ENCODE measurements around the gene NLRP8.
"Not testable (repeated sequence)": the region's sequence is repeated elsewhere in the genome, so short reads cannot be mapped to it uniquely, and the experiment has no call there.

NLRP8 gene
- total RNA-seq, result 0 to 1.7 (median 0) reads per million in 17 experiments

DNA sequence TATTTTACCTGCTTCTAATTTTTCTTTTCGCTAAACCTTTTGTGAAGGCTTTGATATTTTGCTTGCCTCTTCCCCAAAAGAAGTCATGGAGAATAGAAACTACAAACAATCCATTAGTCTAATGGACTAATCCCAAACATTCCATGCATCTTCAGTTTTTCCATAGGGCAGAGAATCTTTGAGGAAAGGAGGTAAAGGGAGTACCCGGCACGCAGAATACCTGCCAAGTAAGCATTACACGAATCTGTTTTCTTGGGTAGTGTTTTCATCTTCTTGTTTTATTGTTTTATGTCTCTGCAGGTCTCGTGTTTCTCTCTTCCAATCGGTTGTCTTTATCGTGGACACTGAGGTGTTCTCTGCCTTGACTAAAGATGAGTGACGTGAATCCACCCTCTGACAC lies at the start of gene NLRP8:
Gene NLRP8 (plus strand): TSS at position 301 of the 400 bp plus-strand sequence.
- DNase-seq, result no peak

DNA sequence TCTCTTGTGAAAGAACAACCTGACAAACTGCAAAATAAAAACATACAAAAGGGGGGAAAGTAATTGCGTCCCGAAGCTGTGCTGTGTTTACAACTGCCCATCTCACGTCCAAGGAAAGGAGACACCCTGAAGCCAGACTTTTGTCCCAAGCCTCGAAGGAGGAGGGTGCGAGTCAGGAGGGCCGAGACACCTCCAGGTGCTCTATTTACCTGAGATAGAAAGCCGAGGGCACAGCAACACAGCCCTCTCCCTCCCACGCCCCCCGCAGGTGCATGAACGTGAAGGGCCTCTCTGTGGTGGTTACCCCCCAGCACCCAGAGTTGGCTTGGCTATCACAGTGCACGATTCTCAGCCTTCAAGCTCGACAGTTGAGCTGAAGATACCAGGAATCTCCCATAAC lies 48.7 kb upstream of the NLRP8 start:
- no peak for DNase-seq

DNA sequence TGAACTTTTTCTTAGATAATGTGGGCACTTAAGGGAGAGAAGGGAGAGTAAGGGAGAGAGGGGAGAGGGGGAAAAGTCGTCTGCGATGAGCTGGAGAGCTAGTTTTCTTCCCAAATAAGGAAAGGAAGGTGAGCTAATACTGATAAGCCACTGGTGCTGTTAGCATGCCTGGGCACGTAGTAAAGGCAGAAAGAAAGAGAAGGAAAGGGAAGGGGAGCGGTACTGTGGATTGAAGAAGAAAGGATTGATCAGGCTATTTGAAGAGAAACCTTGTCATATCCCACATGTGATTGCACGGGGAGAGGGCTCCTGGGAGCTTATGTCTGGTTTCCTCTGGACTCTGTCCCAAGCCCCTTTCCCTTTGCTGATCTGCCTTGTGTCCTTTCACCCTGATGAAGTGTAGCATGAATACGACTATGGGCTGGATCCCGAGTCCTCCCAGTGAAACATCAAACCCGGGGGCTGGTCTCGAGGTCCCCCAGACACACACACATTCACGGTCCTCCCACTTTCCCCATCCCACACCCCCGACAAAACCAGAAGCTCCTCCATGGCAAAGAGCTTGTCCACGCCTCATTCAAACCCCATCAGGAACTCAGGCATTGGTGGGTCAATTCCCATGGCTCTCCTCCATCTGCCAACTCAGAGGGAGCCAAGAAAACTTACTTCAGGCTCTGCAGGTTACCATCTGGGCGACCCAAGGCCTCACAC lies 46.1 kb upstream of the NLRP8 start:
- DNase-seq, result no peak

DNA sequence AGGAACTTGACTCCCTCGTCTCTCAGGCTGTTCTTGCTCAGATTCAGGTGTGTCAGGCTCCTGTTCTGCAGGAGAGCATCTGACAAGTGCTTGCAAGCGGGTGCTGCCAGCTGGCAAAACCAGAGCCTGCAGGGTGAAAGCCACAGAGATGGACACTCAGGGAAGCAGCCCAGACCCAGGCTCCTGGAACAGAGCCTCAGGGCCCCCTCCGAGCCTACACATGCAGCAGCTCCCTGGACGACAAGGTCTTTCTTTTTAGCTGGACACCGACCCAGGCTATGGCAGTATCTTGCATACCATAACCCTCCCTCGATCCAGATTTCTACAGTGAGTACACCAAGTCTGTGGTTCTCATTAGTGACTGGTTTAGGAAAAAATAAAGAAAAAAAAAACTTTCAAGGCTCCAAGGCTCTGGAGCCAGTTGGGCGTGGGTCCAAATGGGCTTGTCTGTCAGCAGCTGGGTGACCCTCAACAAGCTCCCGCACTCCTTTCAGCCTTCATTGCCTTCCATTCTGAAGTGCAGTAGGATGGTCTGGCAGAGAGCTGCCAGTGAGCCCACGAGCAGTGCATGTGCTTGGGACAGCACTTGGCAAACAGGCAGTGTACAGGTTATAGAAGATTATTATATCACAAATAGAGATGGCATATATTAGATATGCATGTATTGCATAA lies 45.4 kb upstream of the NLRP8 start:
- DNase-seq, result no peak

DNA sequence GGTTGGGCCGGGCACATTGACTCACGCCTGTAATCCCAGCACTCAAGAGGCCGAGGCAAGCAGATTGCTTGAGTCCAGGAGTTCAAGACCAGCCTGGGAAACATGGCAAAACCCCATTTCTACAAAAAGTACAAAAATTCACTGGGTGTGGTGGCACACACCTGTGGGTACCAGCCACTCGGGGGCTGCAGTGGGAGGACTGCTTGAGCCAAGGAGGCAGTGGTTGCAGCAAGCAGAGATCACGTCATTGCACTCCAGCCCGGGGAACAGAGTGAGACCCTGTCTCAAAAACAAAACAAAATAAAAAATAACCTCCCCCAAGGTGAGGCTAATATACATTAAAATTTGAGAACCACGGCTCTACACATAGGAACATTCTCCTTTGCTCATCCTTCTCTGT lies 40.3 kb upstream of the NLRP8 start:
- no peak for DNase-seq

DNA sequence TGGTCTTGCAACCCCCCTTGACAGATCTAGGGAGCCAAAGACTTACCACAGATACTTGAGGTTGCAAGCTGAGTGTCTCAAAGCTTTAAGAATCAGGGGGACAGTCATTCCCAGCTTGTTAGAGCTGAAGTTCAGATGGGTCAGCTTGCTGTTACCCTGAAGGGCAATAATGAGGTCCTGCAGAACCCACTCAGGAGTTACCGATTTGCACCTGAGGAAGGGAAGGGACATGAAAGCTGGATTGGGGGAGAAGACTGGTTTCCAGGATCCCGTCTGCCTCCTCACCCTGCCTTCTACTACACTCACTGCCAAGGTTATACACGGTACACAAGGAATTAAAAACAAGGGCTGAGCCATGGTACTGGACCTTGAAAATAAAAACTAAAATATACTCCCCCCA lies 39.9 kb upstream of the NLRP8 start:
- DNase-seq, result no peak

DNA sequence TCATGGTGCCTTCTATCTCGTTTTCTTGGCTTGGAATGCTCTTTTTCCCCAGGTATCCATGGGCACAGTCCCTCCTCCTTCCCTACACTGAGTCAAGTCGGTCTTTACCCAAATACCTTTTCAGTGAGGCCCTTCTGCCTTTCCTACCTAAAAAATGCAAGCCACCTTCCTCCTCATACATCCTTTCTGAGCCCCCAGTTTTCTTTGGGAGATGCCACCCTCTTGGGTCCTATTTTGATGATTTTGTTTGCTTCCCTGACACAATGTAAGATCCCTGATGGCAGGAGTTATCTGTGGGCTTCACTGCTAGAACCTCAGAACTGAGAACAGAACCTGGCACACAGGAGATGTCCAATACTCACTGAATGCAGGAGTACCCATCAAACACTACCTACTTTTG lies 37.8 kb upstream of the NLRP8 start:
- no peak for DNase-seq

DNA sequence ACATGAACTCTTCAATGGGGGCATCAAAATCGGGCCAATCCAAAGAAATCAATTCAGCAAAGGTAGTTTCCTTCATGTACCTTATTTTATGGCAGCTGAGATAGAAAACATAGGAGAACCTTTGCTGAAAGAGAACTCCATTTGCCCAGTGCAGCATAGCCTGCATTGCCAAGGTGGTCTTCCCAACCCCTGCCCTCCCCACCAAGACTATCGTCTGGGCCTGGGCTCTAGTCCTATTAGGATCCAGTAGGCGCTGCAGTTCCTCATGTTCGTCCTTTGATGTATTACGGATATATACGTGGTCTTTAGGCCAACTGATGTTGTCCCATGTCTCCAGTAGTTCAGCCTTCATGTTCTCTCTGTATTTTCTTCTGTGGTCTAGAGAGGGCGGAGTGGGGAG lies 34.7 kb upstream of the NLRP8 start:
- no peak for DNase-seq

DNA sequence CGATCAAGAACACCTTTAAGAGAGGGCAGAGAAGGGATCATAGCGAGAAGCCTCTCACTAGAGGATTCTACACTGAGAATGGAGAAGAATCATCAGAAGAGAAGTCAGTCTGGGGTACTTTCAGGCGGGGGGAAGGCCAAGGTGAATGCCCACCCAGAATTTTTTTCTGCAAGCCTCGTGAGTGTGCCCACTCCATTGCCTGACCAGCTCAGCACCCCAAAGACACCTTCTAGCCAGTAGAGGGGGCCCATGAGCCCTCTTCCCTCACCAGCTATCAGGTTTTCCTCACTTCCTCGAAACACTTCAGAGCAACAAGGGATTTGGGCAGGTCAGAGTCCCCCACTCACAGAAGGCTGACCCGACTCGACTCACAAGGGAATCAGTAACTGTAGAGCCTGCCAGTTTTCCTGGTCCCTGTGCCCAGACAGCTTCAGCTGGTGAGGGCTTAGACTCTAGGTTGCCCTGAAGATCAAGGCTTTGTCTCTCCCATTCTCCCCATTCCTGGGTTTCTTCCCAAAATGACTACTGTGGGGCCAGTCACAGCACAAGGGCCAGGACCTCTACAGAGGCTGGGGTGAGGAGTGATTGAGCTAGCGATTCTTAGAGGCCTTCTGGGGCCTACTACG lies 33.9 kb upstream of the NLRP8 start:
- no peak for DNase-seq

DNA sequence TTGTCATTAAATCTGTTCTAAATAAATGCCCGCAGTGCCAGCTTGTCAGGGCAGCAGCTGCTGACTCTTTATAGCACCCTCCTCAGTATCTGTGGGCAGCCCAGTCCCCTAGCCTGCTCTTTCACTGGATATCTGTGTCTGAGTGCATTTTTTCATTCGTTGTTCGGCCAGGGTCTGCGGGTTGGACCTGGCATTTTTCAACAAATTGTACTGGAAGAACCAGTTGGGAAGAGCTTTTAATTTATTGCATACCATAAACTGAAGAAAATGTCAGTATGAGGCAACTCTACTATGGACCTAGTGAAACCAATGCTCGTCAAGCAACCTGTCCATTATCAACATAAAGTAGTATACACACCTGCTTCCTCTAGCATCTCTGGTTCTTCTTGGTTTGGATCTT lies 24.1 kb upstream of the NLRP8 start:
- DNase-seq, result no peak

DNA sequence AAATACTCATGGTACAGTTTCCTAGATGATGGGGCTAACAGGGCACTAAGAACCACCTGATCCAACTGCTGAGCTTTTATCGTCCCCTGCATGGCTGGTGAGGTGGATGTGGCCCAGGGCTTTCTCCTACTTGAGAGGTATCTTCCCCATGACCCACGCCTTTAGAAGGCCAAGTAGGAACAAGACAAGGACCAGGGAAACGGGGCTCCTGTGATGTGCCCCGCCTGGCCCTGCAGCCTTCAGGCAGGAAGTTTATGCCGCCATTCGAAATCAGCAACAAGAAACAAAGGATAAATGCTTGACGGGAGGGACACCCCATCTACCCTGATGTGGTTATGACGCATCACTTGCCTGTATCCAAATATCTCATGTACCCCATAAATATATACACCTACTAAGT lies 19.6 kb upstream of the NLRP8 start:
- DNase-seq, result no peak

DNA sequence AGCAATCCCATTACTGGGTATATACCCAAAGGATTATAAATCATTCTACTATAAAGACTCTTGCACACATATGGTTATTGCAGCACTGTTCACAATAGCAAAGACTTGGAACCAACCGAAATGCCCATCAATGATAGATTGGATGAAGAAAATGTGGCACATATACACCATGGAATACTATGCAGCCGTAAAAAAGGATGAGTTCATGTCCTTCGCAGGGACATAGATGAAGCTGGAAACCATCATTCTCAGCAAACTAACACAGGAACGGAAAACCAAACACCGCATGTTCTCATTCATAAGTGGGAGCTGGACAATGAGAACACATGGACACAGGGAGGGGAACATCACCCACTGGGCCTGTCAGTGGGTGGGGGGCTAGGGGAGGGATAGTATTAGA lies 18.4 kb upstream of the NLRP8 start:
- DNase-seq, result not testable (repeated sequence)

DNA sequence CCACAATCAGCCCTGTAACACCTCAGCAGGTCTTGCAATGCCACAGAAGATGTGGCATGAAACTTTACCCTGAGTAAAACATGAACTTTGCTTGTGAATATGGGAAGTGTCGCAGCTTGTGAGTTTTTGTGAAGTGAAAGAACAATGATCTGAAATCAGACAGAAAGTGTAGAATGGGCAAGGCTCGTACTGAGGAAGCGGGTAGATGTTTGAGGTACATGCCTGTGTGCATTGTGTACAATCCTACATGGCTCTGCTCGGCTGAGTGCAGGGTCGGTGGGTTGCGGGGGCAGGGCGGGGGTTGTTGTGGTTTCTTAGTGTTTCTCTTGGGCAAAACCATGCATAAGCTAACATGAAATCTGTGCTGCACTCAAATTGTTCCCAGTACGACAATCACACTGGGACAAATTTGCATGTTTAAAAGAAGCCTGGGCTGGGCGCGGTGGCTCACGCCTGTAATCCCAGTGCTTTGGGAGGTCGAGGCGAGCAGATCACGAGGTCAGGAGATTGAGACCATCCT lies 16.6 kb upstream of the NLRP8 start:
- DNase-seq, result no peak

DNA sequence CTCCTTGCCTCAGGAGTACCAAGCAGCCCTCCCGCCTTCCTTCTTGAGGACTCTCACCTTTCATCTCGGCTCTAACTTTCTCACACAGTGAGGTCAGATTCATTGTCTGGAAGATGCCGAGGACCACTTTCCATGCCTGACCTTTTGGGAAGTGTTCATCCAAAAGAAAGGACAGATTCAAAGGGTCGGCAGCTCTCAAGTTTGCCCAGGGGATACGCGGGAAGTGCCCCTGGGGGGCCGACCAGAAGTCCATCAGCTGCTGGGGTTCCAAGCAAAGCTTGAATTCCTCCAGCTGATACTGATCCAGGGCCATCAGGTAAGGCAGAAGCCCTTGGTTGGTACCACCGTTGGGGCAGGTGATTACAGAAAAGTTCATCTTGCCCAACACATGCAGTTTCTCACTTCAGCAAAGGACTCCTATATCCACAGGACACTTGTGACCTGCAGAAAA lies 15.7 kb upstream of the NLRP8 start, which contains the start of gene NLRP13:
Gene NLRP13 (minus strand): TSS at position 401 of the 451 bp plus-strand sequence. CDS start 25 bp downstream, at position 376.
- no peak for DNase-seq

DNA sequence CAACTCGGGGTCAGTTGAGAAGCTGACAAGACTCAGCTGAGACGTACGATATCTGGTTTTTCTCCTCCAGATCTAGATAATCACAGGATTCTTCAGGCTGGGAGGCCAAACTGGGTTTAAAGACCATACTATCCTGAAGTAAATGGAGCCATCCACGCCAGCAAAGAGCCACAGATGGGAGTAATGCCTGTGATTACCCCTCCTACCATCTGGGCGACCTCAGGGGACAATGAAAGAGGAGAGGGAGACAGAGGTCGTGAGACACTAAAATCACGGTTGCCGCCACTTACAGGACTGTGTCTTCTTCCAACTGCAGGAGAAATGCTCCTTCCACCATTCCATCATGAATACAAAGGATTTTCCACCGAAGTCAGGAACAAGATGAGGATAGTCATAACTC lies 12.4 kb upstream of the NLRP8 start:
- DNase-seq, result no peak

DNA sequence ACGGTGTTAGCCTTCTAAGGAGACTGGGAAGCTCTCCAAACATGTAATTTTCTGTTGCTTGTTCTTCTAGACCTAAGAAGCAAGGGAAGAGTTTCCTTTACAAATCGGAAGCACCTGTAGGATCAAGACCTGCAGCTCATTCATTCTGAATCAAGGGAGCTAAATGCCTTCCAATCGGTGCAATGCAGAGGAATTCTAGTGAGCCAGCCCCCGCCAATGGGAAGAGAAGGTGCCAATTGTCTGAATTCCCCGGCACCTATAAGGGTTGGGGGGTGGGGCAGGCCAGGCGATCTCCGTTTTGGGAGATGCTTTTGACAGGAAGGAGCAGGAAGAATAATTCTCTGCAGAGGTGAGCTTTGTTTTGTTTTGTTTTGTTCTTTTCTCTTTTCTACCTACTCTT lies 8.4 kb upstream of the NLRP8 start:
- no peak for DNase-seq

DNA sequence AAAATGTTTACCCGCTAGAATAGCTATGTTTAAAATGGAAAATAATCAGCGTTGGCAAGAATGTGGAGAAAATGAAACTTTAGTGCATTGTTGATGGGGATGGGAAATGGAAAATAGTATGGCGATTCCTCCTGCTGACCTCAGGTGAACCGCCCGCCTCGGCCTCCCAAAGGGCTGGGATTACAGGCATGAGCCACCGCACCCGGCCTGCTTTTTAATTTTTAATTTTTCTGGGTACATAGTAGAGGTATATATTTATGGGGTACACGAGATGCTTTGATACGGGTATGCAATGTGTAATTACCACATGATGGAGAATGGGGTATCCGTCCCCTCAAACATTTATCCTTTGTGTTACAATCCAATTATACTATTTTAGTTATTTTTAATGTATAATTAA lies 7.3 kb upstream of the NLRP8 start:
- DNase-seq, result no peak

DNA sequence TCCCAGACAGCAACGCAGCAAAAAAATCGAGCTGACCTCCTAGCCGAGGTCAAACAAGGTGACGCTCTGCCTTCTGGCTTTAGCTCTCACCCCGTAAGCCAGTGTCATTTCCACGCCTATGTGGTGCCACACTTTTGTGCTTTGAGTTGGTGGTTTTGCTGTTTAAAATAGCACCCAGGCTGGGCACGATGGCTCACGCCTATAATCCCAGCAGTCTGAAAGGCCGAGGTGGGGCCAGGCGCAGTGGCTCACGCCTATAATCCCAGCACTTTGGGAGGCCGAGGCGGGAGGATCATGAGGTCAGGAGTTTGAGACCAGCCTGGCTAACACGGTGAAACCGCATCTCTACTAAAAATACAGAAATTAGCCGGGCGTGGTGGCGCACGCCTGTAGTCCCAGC lies 2.9 kb downstream of the NLRP8 start:
- not testable (repeated sequence) for DNase-seq

DNA sequence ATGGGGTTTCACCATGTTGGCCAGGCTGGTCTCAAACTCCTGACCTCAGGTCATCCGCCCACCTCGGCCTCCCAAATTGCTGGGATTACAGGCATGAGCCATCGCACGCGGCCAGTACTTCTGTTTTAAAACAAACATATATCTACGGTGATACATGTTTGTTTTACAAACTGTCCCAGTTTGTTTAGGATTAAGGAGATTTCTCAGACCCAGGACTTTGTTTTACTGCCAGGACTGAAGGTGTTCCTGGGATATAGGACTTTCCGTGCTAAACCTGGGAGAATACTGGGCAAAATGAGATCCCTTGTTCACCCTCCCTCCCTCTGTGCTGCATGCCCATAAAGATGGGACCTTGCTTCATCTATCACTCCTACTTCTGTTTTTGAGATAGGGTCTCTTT lies 8.8 kb downstream of the NLRP8 start:
- no peak for DNase-seq

DNA sequence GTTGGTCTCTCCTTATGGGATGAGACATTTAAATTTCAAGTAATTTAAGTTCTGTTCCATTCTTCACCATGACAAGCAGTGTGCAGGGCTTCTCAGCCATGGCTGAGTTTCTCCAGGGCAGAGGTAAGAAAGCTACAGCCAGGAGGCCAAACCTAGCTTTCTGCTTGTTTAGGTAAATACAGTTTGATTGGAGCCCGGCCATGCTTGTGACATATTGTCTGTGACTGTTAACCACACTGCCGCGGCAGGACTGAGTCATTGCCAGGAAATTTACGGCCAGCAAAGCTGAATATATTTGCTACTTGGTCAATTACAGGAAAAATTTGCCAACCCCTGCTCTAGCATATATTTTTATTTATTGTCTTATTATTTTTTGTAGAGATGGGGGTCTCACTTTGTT lies 10.7 kb downstream of the NLRP8 start:
- no peak for DNase-seq

DNA sequence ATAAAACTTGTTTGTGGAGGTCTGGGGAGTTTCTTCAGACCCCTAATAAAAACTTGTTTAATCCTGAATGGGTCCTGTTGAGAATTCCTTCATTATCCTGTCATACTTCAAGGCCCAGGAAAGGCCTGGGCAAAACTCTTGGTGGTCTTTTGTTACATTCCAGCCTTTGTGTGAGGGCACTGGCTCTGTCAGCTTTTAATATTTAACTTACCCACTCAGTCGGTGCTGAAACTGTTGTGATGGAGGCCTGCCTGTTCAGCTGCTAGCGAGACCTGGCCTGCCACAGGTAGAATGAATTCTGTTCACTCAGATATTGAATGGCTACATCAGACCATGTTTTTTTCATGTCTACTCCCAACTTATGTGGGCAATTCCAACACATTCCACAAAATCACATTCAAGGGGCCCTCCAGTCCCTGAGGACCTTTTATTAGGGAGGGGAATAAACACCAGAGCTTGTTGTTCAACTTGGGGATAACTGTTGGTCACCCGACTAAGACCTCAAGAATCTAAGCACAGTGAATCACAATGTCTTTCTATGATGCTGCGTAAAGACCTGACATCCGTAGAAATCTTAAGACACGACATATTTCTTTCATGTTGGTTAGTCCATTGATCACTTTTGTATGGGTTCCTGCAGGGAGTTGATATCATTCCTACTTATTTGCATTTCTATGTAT lies 12.5 kb downstream of the NLRP8 start:
- no peak for DNase-seq

DNA sequence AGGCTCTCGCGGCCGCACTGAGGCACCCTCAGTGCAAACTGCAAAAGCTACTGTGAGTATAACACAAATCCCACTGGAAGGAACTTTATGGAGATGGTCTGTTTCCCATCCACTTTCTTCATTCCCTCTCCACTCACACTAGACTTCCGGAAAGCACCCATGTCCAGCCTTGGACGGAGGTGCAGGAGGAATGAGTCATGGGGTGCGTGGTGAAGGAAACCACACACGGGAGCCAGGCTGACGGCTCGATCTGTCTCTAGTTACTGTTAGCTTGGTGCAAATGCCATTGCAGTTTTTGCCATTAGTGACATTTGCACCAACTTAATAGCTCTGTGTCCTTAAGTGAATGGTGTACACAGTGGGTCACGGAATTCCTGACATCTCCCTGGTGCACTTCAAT lies 14.6 kb downstream of the NLRP8 start:
- DNase-seq, result no peak

DNA sequence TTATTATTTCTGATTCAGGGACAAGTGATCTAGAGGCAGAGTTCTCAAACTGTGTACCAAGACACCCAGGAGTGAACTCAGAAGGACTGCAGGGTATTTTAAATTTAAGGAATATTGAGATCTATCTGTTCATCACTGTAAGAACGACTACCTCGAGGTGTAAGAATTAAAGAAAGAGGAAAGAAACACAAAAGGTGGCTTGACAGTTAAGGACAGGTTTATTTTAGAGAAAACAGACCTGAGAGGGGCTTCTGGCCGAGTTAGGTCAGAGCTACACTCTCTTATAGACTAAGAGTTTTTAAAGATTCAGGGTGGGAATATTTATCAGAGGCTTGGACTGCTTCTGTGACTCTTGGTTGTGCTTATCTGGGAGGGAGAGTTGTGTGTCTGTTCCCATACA lies 26.4 kb downstream of the NLRP8 start:
- no peak for DNase-seq
